HuH-7.5 (cell line): Measurements from ENCODE around the gene KLHL28.
"Not testable (repeated sequence)": the region's sequence is repeated elsewhere in the genome, so short reads cannot be mapped to it uniquely, and the experiment has no call there.

Source experiments
- DNase-seq: peaks from one replicate; pipeline ENCODE4 v3.0.0; 2011; ENCODE audit warnings: low spot score

Gene KLHL28

GRCh38 chr14:44896275-44897040 lies 65.3 kb downstream of the KLHL28 start:
- DNase-seq = no peak

- no peak for DNase-seq
Measured at GRCh38 chr14:44895716-44896115, 66.0 kb downstream of the KLHL28 start.

- no peak for DNase-seq
Measured at GRCh38 chr14:44893535-44893934, 68.2 kb downstream of the KLHL28 start.

- DNase-seq = not testable (repeated sequence)
Measured at GRCh38 chr14:44891726-44892372, 69.9 kb downstream of the KLHL28 start.

GRCh38 chr14:44889595-44890471 lies 71.9 kb downstream of the KLHL28 start:
- no peak for DNase-seq

GRCh38 chr14:44887596-44887955 lies 74.2 kb downstream of the KLHL28 start:
- no peak for DNase-seq

GRCh38 chr14:44886860-44887595 lies 74.7 kb downstream of the KLHL28 start:
- DNase-seq = no peak

GRCh38 chr14:44880791-44881190 lies 81.0 kb downstream of the KLHL28 start:
- DNase-seq = no peak
